NCI-H460 (cell line): Measurements from ENCODE around the gene CCK. TPM values are rescaled to one million over a fixed set of nuclear protein-coding genes. Genes with fewer than 3 reads are reported as not detected.

Source experiments
- DNase-seq: peaks from one replicate; pipeline ENCODE4 v3.0.0-alpha.2; 2016; ENCODE audit warnings: low read depth; ENCODE audit errors: extremely low read depth
- small RNA-seq, 2 experiments: library from RNA; depleted of rRNA; stranded (forward); fragments of <200 nt; gene quantifications; one replicate each; pipeline ENCODE3, GENCODE V24; 2014
- total RNA-seq: library from RNA; depleted of rRNA; stranded (reverse); fragments of >200 nt; shearing (Covaris generic); gene quantifications from 2 replicates; pipeline ENCODE4 v1.2.3, GENCODE V29; 2014; rRNA removed

Gene CCK
- total RNA-seq, 1 experiment from 2014 or later = not detected

- DNase-seq = no peak
Measured at GRCh38 chr3:42226470-42227425, 39.2 kb downstream of the CCK start.

GRCh38 chr3:42225486-42226363 lies 40.3 kb downstream of the CCK start:
- DNase-seq = no peak

- no peak for DNase-seq
Measured at GRCh38 chr3:42224658-42225421, 41.1 kb downstream of the CCK start.

DNA sequence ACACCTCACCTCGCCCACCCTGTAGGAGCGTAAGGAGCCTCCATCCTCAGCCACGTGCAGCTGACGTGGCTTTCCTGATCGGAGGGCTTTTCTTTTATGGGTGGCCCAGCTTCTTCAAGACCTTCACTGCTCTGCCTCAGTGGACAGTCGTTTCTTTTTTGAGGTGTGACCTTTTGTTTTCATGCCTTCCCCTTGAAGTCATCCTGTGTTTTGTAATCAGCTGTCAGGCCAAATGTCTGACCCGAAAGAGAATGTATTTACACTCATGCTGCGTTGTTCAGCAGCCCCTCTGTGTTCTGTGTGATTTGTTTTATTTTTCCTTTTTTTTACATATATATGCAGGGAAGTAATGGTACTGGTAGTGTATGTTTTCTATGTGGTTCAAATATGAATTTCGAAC lies 41.8 kb downstream of the CCK start:
- DNase-seq = no peak

GRCh38 chr3:42222942-42223693 lies 42.9 kb downstream of the CCK start:
- DNase-seq = no peak

DNA sequence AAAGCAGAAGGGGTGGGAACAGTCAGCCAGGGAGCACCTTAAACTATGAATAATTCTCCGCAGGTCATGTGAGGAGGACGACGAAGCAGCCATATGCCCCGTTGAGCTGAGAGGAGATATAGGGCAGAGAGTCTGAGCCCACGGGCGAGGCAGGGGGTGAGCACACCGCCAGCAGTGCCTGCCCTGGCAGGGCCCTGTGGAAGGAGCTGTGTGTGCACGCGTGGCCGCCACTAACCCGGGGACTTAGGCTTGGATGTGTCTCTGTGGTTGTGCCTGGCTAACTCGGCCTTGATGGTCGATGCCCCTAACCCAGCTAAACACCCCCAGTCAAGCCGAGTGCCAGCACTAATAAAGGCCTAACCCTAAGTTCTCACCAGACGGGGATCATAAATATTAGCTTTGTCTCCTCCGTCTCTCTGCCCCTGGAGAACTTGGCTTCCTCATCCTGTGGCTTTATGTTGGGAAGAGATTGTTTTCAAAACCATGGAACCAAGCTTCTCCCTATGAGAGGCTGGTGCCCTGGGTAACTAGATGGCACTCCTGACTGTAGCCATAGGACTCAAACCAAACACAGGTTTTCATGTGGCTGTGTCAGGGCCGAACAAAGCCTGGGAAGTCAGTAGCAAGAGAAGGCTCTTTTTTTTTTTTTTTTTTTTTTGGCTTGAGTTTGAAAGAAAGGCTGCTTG lies 45.4 kb downstream of the CCK start:
- DNase-seq = no peak

- DNase-seq = no peak
Measured at GRCh38 chr3:42216931-42217333, 49.1 kb downstream of the CCK start.

GRCh38 chr3:42216302-42216701 lies 49.7 kb downstream of the CCK start:
- DNase-seq = no peak

DNA sequence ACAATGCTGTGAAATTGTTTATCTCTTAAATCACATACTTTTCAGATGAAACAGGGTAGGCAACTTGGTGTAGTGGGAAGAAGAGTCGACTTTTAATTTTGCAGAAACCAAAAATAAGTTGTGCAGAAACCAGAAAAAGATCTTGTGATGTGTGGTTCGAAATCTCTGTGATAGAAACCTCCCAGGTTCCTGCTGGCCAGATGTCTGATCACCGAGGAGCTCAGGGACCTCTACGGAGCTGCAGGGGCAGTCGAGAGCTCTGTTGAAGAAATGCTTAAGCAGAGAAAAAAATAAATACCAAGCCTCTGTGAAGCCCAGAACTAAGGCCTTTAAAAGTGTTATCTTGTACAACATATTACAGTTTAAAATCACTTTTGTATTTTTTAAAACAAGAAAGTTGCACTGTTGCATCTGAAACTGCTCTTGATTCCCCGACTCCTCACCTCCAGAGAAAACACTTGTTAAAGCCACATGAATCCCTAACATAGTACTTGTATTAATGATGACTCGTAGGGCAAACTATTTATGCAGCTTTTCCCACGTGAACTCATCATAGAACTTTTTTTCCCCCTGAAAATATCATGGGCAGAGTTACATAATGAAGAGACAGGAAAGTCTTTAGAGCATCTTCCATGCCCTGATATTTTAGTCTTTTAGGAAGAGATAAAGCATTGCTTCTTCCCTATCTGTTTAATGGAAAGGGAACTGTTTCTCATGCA lies 51.3 kb downstream of the CCK start:
- DNase-seq = no peak

DNA sequence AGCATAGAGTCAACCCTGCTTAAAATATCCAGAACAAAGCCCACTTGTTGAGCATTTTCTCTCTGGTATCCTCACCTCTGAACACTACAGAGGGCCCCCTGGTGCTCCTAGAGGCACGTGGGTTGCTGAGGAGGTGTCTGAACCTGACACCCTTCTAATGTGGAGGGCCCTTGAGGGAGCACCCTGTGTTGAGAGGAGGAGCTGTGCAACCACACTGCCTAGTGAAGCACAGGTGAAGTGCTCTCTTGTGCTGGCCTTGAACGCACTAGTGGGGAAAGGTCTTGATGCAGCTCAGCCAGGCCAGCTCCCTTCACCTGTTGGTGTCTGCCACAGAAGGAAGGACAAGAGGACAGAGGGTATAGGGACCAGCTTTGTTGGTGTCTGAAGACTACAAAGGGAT lies 51.9 kb downstream of the CCK start:
- no peak for DNase-seq

- DNase-seq = no peak
Measured at GRCh38 chr3:42213417-42213816, 52.6 kb downstream of the CCK start.

DNA sequence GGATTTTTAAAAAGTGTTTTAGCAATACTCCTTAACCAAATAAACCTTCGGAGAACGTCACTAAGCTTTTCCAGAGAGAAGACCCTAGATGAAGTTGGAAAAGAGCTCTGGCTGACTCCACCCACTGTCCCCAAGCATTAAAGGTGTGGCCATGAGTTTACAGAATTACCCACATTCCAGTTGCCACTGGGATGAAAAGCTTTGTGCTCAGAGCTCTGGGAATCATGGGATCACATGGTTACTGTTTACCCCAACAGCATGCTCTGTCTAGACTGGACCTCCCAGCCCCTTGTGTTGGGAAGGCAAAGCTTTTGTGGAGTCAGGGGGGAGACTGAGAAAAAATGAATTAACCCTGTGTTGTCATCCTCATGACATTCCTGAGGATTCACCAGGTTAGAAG lies 55.3 kb downstream of the CCK start:
- DNase-seq = no peak

DNA sequence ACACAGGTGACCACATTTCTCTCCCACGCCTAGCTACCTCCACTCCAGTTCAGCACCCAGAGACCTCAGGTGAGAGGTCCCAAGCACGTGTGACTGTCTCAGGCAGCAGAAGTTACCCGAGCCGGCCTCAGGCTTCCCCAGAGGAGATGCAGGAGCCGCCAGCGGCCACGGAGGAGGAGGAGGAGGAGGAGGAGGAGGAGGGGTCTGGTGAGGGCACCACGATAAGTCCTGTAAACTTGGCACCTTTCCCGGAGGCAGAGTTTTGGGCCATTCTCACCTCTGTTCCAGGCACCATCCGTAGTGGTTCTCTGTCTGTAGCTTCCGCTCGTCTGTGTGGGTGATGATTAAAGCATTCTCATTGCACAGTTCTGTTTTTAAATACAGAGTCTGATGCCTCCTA lies 56.1 kb downstream of the CCK start:
- no peak for DNase-seq

Small RNA genes lying within 50 kb of the gene (small RNA-seq; reads per million reads assigned to genes)
- gene RNU4-78P = 0 reads per million in 2 experiments

Other genes with a start within 250 kb of the CCK start
- gene TRAK1, start 174.8 kb downstream of the CCK start, total RNA-seq = 14.7 and 15.5 TPM in 2 replicates
- not detected in 2 replicates for gene LYZL4, start 144.4 kb upstream of the CCK start, total RNA-seq
- gene VIPR1, start 236.5 kb upstream of the CCK start, total RNA-seq = 0.35 TPM in 1 of 2 replicates, not detected in the other